ENCODE measurements around the gene RPE.

Gene RPE

GRCh38 chr2:209998596-209998995, 3.8 kb upstream of the RPE start:
- no peak for DNase-seq (ENCODE audit: insufficient read length, low spot score)
- no peak for TF ChIP-seq SPI1 (IDR thresholded peaks at IDR 0.05; ENCODE audit: low read depth, low read length)
- TF ChIP-seq POU2F2 (IDR thresholded peaks at IDR 0.05; ENCODE audit: low read depth, low read length) = no peak
- no peak for TF ChIP-seq PAX5 (IDR thresholded peaks at IDR 0.05; ENCODE audit: insufficient read depth, low read length, severe bottlenecking)
- TF ChIP-seq POLR2AphosphoS5 (IDR thresholded peaks at IDR 0.05; ENCODE audit: low read depth, low read length) = no peak
- no peak for TF ChIP-seq POLR2A (IDR thresholded peaks at IDR 0.05; ENCODE audit: low read depth, low read length)
- TF ChIP-seq TAF1 (IDR thresholded peaks at IDR 0.05; ENCODE audit: low read depth, low read length) = no peak
- no peak for FAIRE-seq

- TF ChIP-seq POLR2A (IDR thresholded peaks at IDR 0.05; ENCODE audit: low read depth, low read length) = no peak
- no peak for TF ChIP-seq POLR2AphosphoS5 (IDR thresholded peaks at IDR 0.05; ENCODE audit: low read depth, low read length)
- no peak for TF ChIP-seq POU2F2 (IDR thresholded peaks at IDR 0.05; ENCODE audit: low read depth, low read length)
- TF ChIP-seq SPI1 (IDR thresholded peaks at IDR 0.05; ENCODE audit: low read depth, low read length) = no peak
- TF ChIP-seq TAF1 (IDR thresholded peaks at IDR 0.05; ENCODE audit: low read depth, low read length) = no peak
- TF ChIP-seq PAX5 (IDR thresholded peaks at IDR 0.05; ENCODE audit: insufficient read depth, low read length, severe bottlenecking) = no peak
- DNase-seq (ENCODE audit: insufficient read length, low spot score) = no peak
- FAIRE-seq = no peak
Measured at GRCh38 chr2:210000464-210001324, 1.7 kb upstream of the RPE start.

- FAIRE-seq (no peak), DNase-seq (ENCODE audit: insufficient read length, low spot score) (no peak)
- no peak for TF ChIP-seq POLR2A (IDR thresholded peaks at IDR 0.05; ENCODE audit: low read depth, low read length)
- no peak for TF ChIP-seq TAF1 (IDR thresholded peaks at IDR 0.05; ENCODE audit: low read depth, low read length)
- TF ChIP-seq PAX5 (IDR thresholded peaks at IDR 0.05; ENCODE audit: insufficient read depth, low read length, severe bottlenecking) = no peak
- no peak for TF ChIP-seq SPI1 (IDR thresholded peaks at IDR 0.05; ENCODE audit: low read depth, low read length)
- no peak for TF ChIP-seq POU2F2 (IDR thresholded peaks at IDR 0.05; ENCODE audit: low read depth, low read length)
- TF ChIP-seq POLR2AphosphoS5 (IDR thresholded peaks at IDR 0.05; ENCODE audit: low read depth, low read length) = no peak
Measured at GRCh38 chr2:210003359-210003758, 921 bp downstream of the RPE start.

GRCh38 chr2:210004881-210005280, 2.4 kb downstream of the RPE start:
- DNase-seq (ENCODE audit: insufficient read length, low spot score) (no peak), FAIRE-seq (no peak)
- no peak for TF ChIP-seq POLR2A (IDR thresholded peaks at IDR 0.05; ENCODE audit: low read depth, low read length)
- TF ChIP-seq SPI1 (IDR thresholded peaks at IDR 0.05; ENCODE audit: low read depth, low read length) = peak; percentile 23; the same call in 1 of the 2 replicates
- TF ChIP-seq TAF1 (IDR thresholded peaks at IDR 0.05; ENCODE audit: low read depth, low read length) = no peak
- TF ChIP-seq PAX5 (IDR thresholded peaks at IDR 0.05; ENCODE audit: insufficient read depth, low read length, severe bottlenecking) = no peak
- no peak for TF ChIP-seq POU2F2 (IDR thresholded peaks at IDR 0.05; ENCODE audit: low read depth, low read length)
- no peak for TF ChIP-seq POLR2AphosphoS5 (IDR thresholded peaks at IDR 0.05; ENCODE audit: low read depth, low read length)

- DNase-seq (ENCODE audit: insufficient read length, low spot score) (no peak), FAIRE-seq (no peak)
- TF ChIP-seq POLR2AphosphoS5 (IDR thresholded peaks at IDR 0.05; ENCODE audit: low read depth, low read length) (no peak), TAF1 (IDR thresholded peaks at IDR 0.05; ENCODE audit: low read depth, low read length) (no peak), POU2F2 (IDR thresholded peaks at IDR 0.05; ENCODE audit: low read depth, low read length) (no peak), SPI1 (IDR thresholded peaks at IDR 0.05; ENCODE audit: low read depth, low read length) (peak; percentile 57)
Measured at GRCh38 chr2:210007895-210008294, 5.5 kb downstream of the RPE start.

GRCh38 chr2:210009126-210009525, 6.7 kb downstream of the RPE start:
- FAIRE-seq (no peak), DNase-seq (ENCODE audit: insufficient read length, low spot score) (no peak)
- TF ChIP-seq POLR2A (IDR thresholded peaks at IDR 0.05; ENCODE audit: low read depth, low read length) (no peak), PAX5 (IDR thresholded peaks at IDR 0.05; ENCODE audit: insufficient read depth, low read length, severe bottlenecking) (no peak), POLR2AphosphoS5 (IDR thresholded peaks at IDR 0.05; ENCODE audit: low read depth, low read length) (no peak), SPI1 (IDR thresholded peaks at IDR 0.05; ENCODE audit: low read depth, low read length) (no peak), TAF1 (IDR thresholded peaks at IDR 0.05; ENCODE audit: low read depth, low read length) (no peak), POU2F2 (IDR thresholded peaks at IDR 0.05; ENCODE audit: low read depth, low read length) (no peak)

- FAIRE-seq (no peak), DNase-seq (ENCODE audit: insufficient read length, low spot score) (no peak)
- TF ChIP-seq TAF1 (IDR thresholded peaks at IDR 0.05; ENCODE audit: low read depth, low read length) (no peak), POLR2A (IDR thresholded peaks at IDR 0.05; ENCODE audit: low read depth, low read length) (no peak)
Measured at GRCh38 chr2:210009896-210010295, 7.5 kb downstream of the RPE start.

GRCh38 chr2:210020138-210020537, 17.7 kb downstream of the RPE start:
- DNase-seq (ENCODE audit: insufficient read length, low spot score) = no peak
- no peak for FAIRE-seq
- TF ChIP-seq POU2F2 (IDR thresholded peaks at IDR 0.05; ENCODE audit: low read depth, low read length) (no peak), POLR2A (IDR thresholded peaks at IDR 0.05; ENCODE audit: low read depth, low read length) (no peak), POLR2AphosphoS5 (IDR thresholded peaks at IDR 0.05; ENCODE audit: low read depth, low read length) (no peak), TAF1 (IDR thresholded peaks at IDR 0.05; ENCODE audit: low read depth, low read length) (no peak), PAX5 (IDR thresholded peaks at IDR 0.05; ENCODE audit: insufficient read depth, low read length, severe bottlenecking) (no peak), SPI1 (IDR thresholded peaks at IDR 0.05; ENCODE audit: low read depth, low read length) (no peak)

GRCh38 chr2:210022824-210023223, 20.4 kb downstream of the RPE start:
- no peak for FAIRE-seq

More at GRCh38 chr2:210022824-210023223, 20.4 kb downstream of the RPE start:
- no peak for TF ChIP-seq SPI1 (IDR thresholded peaks at IDR 0.05; ENCODE audit: low read depth, low read length)
- no peak for TF ChIP-seq POLR2A (IDR thresholded peaks at IDR 0.05; ENCODE audit: low read depth, low read length)
- no peak for TF ChIP-seq TAF1 (IDR thresholded peaks at IDR 0.05; ENCODE audit: low read depth, low read length)
- no peak for TF ChIP-seq POLR2AphosphoS5 (IDR thresholded peaks at IDR 0.05; ENCODE audit: low read depth, low read length)
- TF ChIP-seq POU2F2 (IDR thresholded peaks at IDR 0.05; ENCODE audit: low read depth, low read length) = no peak
- TF ChIP-seq PAX5 (IDR thresholded peaks at IDR 0.05; ENCODE audit: insufficient read depth, low read length, severe bottlenecking) = no peak
- DNase-seq (ENCODE audit: insufficient read length, low spot score) = no peak
